K562 (cell line): ENCODE results near the gene PRMT5. TPM values are rescaled to one million over a fixed set of nuclear protein-coding genes. Genes with fewer than 3 reads are reported as not detected.
A peak's percentile ranks its signal among the peaks of the same experiment; 100 is the strongest.

ENCODE experiments used
- ATF2 ChIP-seq: sonication (generic); formaldehyde crosslinking; IDR thresholded peaks from 2 replicates; pipeline ENCODE4 v1.8.1; 2022; ENCODE audit warnings: missing genetic modification reagents
- BCOR ChIP-seq: fragments of 450-650 bp; IDR thresholded peaks from 2 replicates; pipeline ENCODE4 v1.6.1; 2016
- CBFA2T2 ChIP-seq: fragments of 450-650 bp; conservative IDR thresholded peaks from 2 replicates; pipeline ENCODE4 v1.6.1; 2017; ENCODE audit warnings: mild to moderate bottlenecking
- CTBP1 ChIP-seq: fragments of 450-650 bp; IDR thresholded peaks from 2 replicates; pipeline ENCODE4 v1.6.1; 2016; ENCODE audit warnings: borderline replicate concordance
- EHMT2 ChIP-seq: fragments of 450-650 bp; IDR thresholded peaks from 2 replicates; pipeline ENCODE4 v1.6.1; 2018; ENCODE audit warnings: antibody characterized with exemption
- FOXO4 ChIP-seq: fragments of 450-650 bp; formaldehyde crosslinking; IDR thresholded peaks from 2 replicates; pipeline ENCODE4 v1.4.0; 2020; ENCODE audit warnings: mild to moderate bottlenecking, moderate library complexity
- FUS ChIP-seq: fragments of 200-400 bp; formaldehyde crosslinking; optimal IDR thresholded peaks from 2 replicates; pipeline ENCODE3; 2017; ENCODE audit warnings: low read depth, low read length
- GABPA ChIP-seq: fragments of 200-800 bp; sonication (Bioruptor generic); conservative IDR thresholded peaks from 2 replicates; pipeline ENCODE4 v1.6.1; 2016; ENCODE audit warnings: low read depth, missing genetic modification characterization, missing compliant biosample characterization
- GATAD2A ChIP-seq: fragments of 450-650 bp; IDR thresholded peaks from 2 replicates; pipeline ENCODE4 v1.6.1; 2017
- HDAC2 ChIP-seq: fragments of 450-650 bp; IDR thresholded peaks from 2 replicates; pipeline ENCODE4 v1.6.1; 2016; ENCODE audit warnings: mild to moderate bottlenecking
- KDM1A ChIP-seq, 2 experiments: fragments of 450-650 bp; IDR thresholded peaks; 2 replicates each; pipeline ENCODE4 v1.6.1; 2016; ENCODE audit warnings: mild to moderate bottlenecking in 2 of 2
- LEF1 ChIP-seq: fragments of 450-650 bp; IDR thresholded peaks from 2 replicates; pipeline ENCODE4 v1.6.1; 2016; ENCODE audit warnings: mild to moderate bottlenecking
- MTA3 ChIP-seq: fragments of 450-650 bp; formaldehyde crosslinking; IDR thresholded peaks from 2 replicates; pipeline ENCODE4 v1.6.1; 2017; ENCODE audit warnings: mild to moderate bottlenecking, borderline replicate concordance
- NR0B1 ChIP-seq: fragments of 450-650 bp; IDR thresholded peaks from one replicate; pipeline ENCODE4 v1.6.1; 2018; ENCODE audit warnings: mild to moderate bottlenecking, moderate library complexity; ENCODE audit not compliant: partially characterized antibody
- OTX1 ChIP-seq: fragments of 450-650 bp; formaldehyde crosslinking; IDR thresholded peaks from 2 replicates; pipeline ENCODE4 v1.4.0; 2022; ENCODE audit warnings: mild to moderate bottlenecking
- PHF20 ChIP-seq: fragments of 450-650 bp; IDR thresholded peaks from 2 replicates; pipeline ENCODE4 v1.6.1; 2018; ENCODE audit not compliant: partially characterized antibody
- RBM34 ChIP-seq: fragments of 200-400 bp; formaldehyde crosslinking; IDR thresholded peaks from 2 replicates; pipeline ENCODE4 v1.6.1; 2018; ENCODE audit warnings: low read length, borderline replicate concordance; ENCODE audit not compliant: insufficient read depth
- TAF9B ChIP-seq: fragments of 450-650 bp; IDR thresholded peaks from 2 replicates; pipeline ENCODE4 v1.6.1; 2018; ENCODE audit warnings: mild to moderate bottlenecking; ENCODE audit not compliant: partially characterized antibody
- TCF7 ChIP-seq: sonication (generic); IDR thresholded peaks from 2 replicates; pipeline ENCODE4 v1.6.1; 2016; ENCODE audit warnings: antibody characterized with exemption, borderline replicate concordance
- THRAP3 ChIP-seq: fragments of 450-650 bp; IDR thresholded peaks from 2 replicates; pipeline ENCODE4 v1.6.1; 2016; ENCODE audit warnings: mild to moderate bottlenecking, inconsistent platforms, borderline replicate concordance
- ZC3H4 ChIP-seq: sonication (generic); formaldehyde crosslinking; IDR thresholded peaks from 2 replicates; pipeline ENCODE4 v1.9.0; 2021; ENCODE audit warnings: missing genetic modification reagents, borderline replicate concordance
- ZNF121 ChIP-seq: sonication (generic); formaldehyde crosslinking; conservative IDR thresholded peaks from 2 replicates; pipeline ENCODE4 v1.8.0; 2022; ENCODE audit warnings: missing genetic modification reagents
- ZNF511 ChIP-seq: sonication (generic); formaldehyde crosslinking; IDR thresholded peaks from 2 replicates; pipeline ENCODE4 v1.8.0; 2022; ENCODE audit warnings: mild to moderate bottlenecking, missing genetic modification reagents
- ZNF589 ChIP-seq: fragments of 200-800 bp; sonication (Bioruptor generic); IDR thresholded peaks from 2 replicates; pipeline ENCODE4 v1.6.1; 2016; ENCODE audit warnings: low read depth, missing genetic modification characterization, missing compliant biosample characterization
- ZNF75A ChIP-seq: fragments of 450-650 bp; formaldehyde crosslinking; IDR thresholded peaks from 2 replicates; pipeline ENCODE4 v1.4.0; 2020; ENCODE audit warnings: mild to moderate bottlenecking
- polyA plus RNA-seq, 8 experiments: library from polyadenylated mRNA; depleted of rRNA in 4 of 8; stranded (reverse) in 5 of 8; unstranded in 3 of 8; fragments of >200 nt; fragmentation: Nextera tagmentation in 2 of 8; fragmentation: Illumina TruSeq in 1 of 8; extraction: Ambion mirVana in 2 of 8; extraction: Trizol in 1 of 8; gene quantifications; 2 replicates each; pipeline versions ENCODE4 v1.2.1 to v1.2.3, GENCODE V29; 2011 to 2014; ENCODE audit warnings: inconsistent platforms in 1 of 8, missing spikeins in 1 of 8
- total RNA-seq, 7 experiments: library from RNA; depleted of rRNA in 6 of 7; stranded (reverse); fragments of >200 nt in 6 of 7; fragmentation: Illumina TruSeq in 2 of 7; extraction: Trizol in 2 of 7; gene quantifications; 2 replicates each; pipeline versions ENCODE4 v1.2.1 to v1.2.3, GENCODE V29; 2011 to 2021; ENCODE audit warnings: low replicate concordance in 1 of 7
- TF ChIP-seq, protein P1 (sequence below), 2 experiments: fragments of 200-800 bp in 1 of 2; sonication (Bioruptor generic) in 1 of 2; sonication (generic) in 1 of 2; formaldehyde crosslinking in 1 of 2; IDR thresholded peaks in 1 of 2; conservative IDR thresholded peaks in 1 of 2; 2 replicates each; pipeline versions ENCODE4 v1.5.0 to v1.6.1; 2016 to 2020; ENCODE audit warnings: missing compliant biosample characterization in 1 of 2, missing genetic modification characterization in 1 of 2, missing genetic modification reagents in 1 of 2

PRMT5 gene
- total and polyA plus RNA-seq, 9 of the 15 experiments (the other 6 are each of a cell fraction or from before 2014, with no cell fraction given): 114 to 552 (median 222) TPM

GRCh38 chr14:22897357-22897756, 31.8 kb downstream of the PRMT5 start (continued):
- TF ChIP-seq RBM34: no peak
- TF ChIP-seq TCF7: 0 out of 2 replicates have a peak, but pooled peaks have one; percentile 30
- TF ChIP-seq, protein P1, sequence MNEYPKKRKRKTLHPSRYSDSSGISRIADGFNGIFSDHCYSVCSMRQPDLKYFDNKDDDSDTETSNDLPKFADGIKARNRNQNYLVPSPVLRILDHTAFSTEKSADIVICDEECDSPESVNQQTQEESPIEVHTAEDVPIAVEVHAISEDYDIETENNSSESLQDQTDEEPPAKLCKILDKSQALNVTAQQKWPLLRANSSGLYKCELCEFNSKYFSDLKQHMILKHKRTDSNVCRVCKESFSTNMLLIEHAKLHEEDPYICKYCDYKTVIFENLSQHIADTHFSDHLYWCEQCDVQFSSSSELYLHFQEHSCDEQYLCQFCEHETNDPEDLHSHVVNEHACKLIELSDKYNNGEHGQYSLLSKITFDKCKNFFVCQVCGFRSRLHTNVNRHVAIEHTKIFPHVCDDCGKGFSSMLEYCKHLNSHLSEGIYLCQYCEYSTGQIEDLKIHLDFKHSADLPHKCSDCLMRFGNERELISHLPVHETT (CRISPR knock-in tag; conservative IDR thresholded peaks at IDR 0.05 in 1 of 2, IDR thresholded peaks at IDR 0.05 in 1 of 2): peak in 1 of 2 experiments; percentile 57; a peak in 1 of 4 replicates
- no peak for TF ChIP-seq FUS
- peak; percentile 98 for TF ChIP-seq CBFA2T2
- no peak for TF ChIP-seq ATF2 (CRISPR knock-in tag)
- TF ChIP-seq MTA3: peak; percentile 71; the same call in 1 of the 2 replicates
- TF ChIP-seq LEF1: peak; percentile 69; the same call in 1 of the 2 replicates
- TF ChIP-seq KDM1A (IDR thresholded peaks at IDR 0.05): peak; percentile 71 to 81; a peak in 3 of 4 replicates
- TF ChIP-seq THRAP3: no peak
- TF ChIP-seq OTX1 (CRISPR knock-in tag): no peak
- TF ChIP-seq GABPA (tag): no peak
- peak; percentile 61 for TF ChIP-seq CTBP1
- TF ChIP-seq FOXO4: no peak
- no peak for TF ChIP-seq ZC3H4 (CRISPR knock-in tag)
- no peak for TF ChIP-seq ZNF75A (CRISPR knock-in tag)
- no peak for TF ChIP-seq NR0B1
- TF ChIP-seq TAF9B: peak; percentile 51
- TF ChIP-seq ZNF589 (CRISPR knock-in tag): no peak
- TF ChIP-seq PHF20: no peak
- TF ChIP-seq ZNF511 (CRISPR knock-in tag): no peak
- peak; percentile 63; the same call in 1 of the 2 replicates for TF ChIP-seq BCOR
- TF ChIP-seq GATAD2A: 0 out of 2 replicates have a peak, but pooled peaks have one; percentile 14
- peak; percentile 70 for TF ChIP-seq EHMT2
- no peak for TF ChIP-seq ZNF121 (CRISPR knock-in tag)
- TF ChIP-seq HDAC2: peak; percentile 69; the same call in 1 of the 2 replicates
